GM03348 (cell line): ENCODE measurements around the gene LIG1.
"Not testable (repeated sequence)": the region's sequence is repeated elsewhere in the genome, so short reads cannot be mapped to it uniquely, and the experiment has no call there.

Source experiments
- DNase-seq: peaks from one replicate; pipeline ENCODE4 v3.0.0; 2012; ENCODE audit warnings: low spot score

The LIG1 gene

DNA sequence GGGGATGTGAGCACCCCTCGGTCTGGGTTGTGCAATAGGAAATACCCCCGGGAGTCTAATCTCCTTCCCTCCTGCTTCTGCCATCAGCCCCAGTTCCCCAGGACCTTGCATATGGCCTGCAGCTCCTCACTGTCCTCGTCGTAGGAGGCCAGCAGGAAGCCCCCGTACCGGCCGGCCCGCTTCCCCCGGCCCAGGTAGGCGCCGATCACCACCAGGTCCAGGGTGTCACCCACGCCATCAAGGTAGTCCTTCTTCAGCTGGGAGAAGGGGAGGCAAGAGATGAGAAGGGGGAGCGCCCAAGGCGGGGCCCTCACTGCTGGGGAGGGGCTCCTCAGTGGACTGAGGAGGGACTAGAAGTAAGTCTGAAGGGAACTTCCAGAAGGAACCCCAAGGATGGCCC lies 49.1 kb downstream of the LIG1 start:
- no peak for DNase-seq

DNA sequence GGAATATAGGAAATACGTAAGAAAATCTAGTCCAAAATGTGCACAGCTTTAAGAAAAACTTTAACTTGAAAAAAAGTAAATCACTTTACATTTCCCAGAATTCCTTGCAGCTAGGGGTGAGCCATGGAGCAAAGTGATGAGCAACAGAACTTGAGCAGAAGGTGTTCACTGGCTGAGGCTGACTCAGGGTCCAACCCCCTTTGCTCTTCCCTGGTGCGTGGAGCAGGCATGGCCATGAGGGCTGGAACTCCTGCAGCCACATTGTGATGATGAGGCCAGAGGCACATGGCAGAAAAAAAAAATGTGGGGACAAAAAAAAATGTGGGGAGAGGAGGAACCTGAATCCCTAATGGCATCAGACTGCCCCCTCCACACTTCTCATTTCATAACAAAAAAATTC lies 49.6 kb downstream of the LIG1 start:
- DNase-seq = no peak

DNA sequence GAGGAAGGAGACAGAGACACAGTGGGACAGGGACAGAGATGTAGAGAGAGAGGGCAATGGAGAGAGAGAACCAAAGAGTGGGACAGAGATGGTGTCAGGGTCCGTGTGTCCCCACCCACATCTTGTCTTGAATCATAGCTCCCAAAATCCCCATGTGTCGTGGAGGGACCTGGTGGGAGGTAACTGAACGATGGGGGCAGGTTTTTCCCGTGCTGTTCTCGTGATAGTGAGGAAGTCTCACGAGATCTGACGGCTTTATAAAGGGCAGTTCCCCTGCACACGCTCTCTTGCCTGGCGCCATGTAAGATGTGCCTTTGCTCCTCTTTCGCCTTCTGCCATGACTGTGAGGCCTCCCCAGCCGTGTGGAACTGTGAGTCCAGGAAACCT lies 52.0 kb downstream of the LIG1 start:
- no peak for DNase-seq

DNA sequence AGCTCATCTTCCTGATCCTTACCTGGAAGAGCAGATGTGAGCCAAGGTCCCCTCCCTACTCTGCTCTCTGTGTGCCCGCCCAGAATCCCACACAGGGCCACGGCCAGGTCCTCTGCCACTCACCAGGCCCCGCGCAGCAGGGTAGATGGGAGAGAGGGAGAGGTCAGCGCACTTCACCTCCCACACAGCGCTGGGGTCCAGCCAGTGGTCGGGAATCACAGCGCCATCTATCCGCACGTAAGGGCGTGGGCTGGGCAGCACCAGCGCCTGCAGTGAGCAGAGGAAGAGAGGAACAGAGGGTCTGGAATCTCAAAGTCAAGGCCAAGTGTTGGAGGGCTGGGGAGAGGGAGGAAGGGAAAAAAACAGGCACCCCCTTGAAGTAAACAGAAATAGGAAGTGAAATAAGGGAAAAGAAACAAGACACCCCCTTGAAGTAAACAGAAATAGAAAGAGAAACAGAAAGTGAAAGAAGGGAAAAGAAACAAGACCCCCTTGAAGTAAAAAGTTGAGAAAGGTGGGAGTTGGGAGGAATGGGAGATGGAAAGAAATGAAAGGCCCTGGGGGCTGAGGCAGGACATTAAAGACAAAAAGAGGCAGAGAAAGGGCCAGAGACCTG lies 52.5 kb downstream of the LIG1 start:
- DNase-seq = no peak

DNA sequence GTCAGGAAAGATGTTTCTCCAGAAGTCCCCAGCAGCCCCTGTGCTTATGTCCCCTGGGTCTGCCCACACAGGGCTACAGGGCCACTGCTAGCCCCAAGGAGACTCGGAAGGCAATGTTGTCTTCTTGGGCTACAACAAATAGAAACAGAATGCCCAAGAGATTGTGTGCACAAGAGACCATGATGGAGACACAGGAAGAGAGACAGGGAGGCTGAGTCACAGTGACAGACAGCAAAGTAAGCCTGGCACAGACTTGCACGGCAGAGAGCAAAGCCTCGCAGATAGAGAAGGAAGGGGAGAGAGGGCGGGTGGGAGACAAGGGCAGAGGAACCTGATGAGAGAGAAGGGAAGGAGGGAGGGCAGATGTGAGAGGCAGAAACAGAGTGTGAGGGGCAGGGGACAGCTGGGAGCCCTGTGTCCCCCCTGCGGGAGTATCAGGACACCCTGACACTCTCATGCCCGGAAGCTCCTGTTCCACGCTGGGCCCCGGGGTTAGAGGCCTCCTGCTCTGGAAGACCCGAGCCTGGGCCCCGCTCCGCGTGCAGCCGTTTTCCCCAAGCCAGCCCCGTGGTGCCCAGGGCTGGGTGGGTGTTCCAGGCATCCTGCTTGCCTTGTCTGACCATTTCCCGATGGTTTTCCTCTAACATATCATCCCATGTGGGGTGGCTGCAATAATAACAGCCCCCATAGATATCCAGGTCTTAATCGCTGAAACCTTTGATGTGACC lies 56.8 kb downstream of the LIG1 start:
- DNase-seq = no peak

GRCh38 chr19:48111280-48111679 lies 58.9 kb downstream of the LIG1 start:
- no peak for DNase-seq

DNA sequence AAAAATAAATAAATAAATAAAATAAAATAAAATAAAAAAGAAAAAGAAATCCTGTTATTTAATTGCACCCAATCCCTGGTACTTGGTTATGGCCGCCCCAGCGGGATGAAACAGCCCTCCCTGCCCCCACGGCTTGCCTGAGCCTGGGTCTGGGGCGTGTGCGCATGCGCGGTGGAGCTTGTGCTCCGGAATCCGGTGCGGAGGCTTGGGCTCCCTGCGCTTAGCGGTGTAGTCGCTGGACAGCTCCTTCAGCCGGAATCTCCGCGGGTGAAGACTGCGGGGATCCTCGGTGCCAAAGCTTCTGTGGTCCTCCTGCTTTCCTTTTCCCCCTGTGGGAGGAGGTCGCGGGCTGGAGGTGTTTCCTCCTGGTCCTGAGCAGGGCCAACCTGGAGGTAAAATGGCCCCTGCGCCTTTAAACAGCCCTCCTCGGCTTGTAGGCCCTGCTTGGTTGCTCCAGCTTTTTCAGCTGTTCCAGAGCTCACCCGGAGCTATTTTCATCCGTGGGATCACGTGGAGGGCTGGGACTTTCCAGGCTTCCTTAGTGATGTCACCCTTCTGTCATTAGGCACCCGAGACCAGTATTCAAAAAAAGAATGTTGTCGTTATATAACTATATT lies 59.7 kb downstream of the LIG1 start, which contains the start of gene PLA2G4C:
Gene PLA2G4C, minus strand, starts transcription at position 468 of the 617 bp plus-strand sequence. CDS start 4,288 bp downstream, outside the sequence.
- DNase-seq = peak; percentile 99

DNA sequence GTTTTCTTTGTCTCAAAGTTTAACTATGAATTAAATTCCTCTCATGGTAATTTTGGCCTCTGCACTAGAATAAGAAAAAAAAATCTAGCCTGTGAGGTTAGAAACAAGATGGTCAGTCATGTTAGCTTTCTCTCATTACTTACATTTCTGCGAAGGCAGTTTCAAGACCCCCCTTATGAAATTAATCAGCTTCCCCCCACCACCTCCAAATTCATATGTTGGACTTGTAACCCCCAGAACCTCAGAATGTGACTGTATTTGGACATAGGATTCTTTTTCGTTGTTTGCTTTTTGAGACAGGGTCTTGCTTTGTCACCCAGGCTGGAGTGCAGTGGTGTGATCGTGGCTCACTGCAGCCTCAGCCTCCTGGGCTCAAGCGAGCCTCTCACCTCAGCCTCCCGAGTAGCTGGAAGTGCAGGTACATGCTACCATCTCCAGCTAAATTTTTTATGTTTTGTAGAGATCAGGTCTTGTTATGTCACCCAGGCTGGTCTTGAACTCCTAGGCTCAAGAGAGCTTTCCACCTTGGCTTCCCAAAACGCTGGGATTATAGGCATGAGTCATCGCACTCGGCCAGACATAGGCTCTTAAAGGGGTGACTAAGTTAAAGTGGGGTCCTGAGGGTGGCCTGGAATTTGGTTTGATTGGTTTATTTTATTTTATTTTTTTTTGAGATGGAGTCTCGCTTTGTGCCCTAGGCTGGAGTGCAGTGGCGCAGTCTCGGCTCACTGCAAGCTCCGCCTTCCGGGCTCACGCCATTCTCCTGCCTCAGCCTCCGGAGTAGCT lies 61.0 kb downstream of the LIG1 start:
- no peak for DNase-seq

DNA sequence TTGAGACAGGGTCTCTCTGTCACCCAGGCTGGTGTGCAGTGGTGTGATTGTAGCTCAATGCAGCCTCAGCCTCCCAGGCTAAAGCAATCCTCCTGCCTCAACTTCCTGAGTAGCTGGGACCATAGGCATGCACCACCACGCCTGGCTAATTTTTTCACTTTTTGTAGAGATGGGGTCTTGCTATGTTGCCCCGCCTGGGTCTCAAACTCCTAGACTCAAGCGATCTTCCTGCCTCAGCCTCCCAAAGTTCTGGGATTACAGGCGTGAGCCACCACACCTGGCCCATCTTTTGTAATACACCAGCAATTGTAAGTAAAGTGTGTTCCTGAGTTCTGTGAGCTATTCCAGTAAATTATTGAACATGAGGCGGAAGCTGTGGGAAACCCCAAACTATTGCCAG lies 66.2 kb downstream of the LIG1 start:
- no peak for DNase-seq

DNA sequence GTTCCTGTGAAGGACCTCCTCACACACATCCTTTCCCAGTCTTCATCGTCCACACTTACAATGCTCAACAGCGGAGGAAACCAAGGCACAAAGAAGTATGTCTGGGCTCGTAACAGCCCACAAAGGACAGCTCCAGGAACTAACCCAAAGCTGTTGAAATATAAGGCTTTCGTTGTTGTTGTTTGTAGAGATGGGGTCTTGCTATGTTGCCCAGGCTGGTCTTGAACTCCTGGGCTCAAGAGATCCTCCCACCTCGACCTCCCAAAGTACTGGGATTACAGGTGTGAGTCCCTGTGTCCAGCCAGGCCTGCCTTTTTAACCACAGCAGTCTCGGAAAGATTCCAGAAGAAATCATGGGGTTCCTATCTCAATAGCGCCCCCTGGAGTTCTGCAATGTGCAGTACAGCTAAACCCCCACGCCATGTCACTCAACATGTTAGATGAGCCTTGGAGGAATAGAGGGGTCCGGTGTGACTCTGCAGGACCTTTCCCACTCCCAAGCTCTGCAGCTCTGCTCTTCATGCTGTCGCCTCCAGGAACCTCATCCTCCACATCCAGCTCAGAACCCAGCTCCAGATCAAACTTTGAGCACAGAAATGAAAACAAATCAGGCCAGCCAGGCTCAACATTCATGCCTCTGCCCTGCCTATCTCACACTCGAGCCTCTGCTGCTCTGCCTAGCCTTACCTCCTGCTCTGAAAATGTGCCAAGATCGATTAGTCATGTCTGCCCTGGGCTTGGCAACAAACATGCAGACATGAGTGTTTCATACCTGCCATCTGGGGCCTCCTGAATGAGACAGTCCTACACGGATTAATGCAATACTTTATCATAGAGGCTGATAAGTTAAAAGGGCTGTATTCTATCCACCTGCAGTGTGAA lies 67.0 kb downstream of the LIG1 start:
- peak; percentile 67 for DNase-seq

GRCh38 chr19:48095612-48096175 lies 74.5 kb downstream of the LIG1 start:
- DNase-seq = peak; percentile 39

GRCh38 chr19:48094855-48095203 lies 75.3 kb downstream of the LIG1 start:
- DNase-seq = no peak

DNA sequence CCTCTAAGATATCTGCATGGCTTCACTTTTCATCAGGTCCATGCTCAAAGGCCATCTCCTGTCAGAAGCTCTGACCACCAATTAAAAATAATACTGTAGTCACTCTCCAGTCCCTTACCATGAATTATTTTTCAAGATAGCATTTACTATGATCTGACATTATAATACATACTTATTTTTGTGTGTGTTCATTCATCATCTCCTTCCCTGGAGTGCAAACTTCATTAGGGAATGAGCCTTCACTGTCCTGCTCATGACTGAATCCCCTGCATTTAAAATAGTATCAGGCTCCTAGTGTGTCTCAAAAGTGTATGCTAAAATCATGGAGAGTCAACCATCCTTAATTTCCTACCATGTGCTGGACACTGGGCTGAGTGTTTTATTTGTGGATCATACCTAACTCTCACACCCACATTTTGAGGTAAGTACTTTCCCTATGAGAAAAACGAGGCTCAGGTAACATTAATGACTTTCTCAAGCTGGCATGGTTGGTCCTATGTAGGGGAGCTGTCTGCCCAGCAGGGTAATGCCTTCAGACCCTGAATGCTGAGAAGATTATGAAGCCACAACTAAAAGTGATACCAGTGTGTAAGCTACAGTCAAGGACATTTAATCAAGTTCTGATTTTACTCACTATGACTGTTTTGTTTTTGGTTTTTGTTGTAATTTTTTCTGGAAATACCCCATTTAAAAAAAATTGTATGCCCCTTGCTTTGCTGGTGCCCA lies 75.9 kb downstream of the LIG1 start:
- DNase-seq = no peak

DNA sequence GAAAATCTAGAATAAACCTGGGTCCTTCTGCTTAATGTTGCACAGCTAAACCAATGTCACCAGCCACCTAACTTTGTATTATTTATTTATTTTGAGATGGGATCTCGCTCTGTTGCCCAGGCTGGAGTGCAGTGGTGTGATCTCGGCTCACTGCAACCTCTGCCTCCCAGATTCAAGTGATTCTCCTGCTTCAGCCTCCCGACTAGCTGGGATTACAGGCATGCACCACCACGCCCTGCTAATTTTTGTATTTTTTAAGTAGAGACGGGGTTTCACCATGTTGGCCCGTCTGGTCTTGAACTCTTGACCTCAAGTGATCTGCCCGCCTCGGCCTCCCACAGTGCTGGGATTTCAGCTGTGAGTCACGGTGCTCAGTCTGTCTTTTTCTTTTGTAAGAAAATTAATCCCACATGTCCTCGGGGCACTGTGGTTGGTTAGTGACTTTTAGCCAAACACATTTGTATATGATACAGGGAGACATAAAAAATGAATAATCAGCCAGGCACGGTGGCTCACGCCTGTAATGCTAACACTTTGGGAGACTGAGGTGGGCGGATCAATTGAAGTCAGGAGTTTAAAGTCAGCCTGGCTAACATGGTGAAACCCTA lies 78.9 kb downstream of the LIG1 start:
- DNase-seq = peak; percentile 84

- DNase-seq = peak; percentile 25
Measured at GRCh38 chr19:48090281-48090802, 79.8 kb downstream of the LIG1 start.

- not testable (repeated sequence) for DNase-seq
Measured at GRCh38 chr19:48088991-48089390, 81.2 kb downstream of the LIG1 start.

GRCh38 chr19:48085904-48086864 lies 84.0 kb downstream of the LIG1 start:
- DNase-seq = no peak

DNA sequence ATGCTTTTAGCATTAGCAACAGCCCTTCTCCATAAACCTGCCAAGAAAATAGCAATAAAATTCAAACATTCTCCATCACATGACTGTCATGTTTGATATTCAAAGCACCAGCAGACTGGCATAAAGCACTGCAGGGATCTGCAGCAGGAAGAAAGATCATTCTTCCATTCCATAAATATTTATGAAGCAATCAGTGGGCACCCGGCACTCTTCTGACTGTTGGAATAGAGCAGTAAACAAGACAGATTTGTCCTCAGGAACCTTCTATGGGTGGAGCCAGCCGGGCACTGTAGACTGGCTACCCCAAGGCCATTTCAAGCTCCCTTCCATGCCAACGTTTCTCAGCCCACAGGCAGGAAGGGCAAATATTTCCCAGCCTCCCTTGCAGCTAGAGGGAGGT lies 85.1 kb downstream of the LIG1 start:
- no peak for DNase-seq

- no peak for DNase-seq
Measured at GRCh38 chr19:48081106-48081505, 89.0 kb downstream of the LIG1 start.
